NCI-H345 treated with DMSO at 0.1 percent for 48 hours (cell line): Measurements from ENCODE around the gene MYCBP2.

Source experiments
- DNase-seq: peaks from one replicate; lab custom pipeline; 2025; ENCODE audit not compliant: unreplicated experiment; lab: John Stamatoyannopoulos, UW

Gene MYCBP2

GRCh38 chr13:77105051-77105450, 221.8 kb downstream of the MYCBP2 start:
- no peak for DNase-seq

DNA sequence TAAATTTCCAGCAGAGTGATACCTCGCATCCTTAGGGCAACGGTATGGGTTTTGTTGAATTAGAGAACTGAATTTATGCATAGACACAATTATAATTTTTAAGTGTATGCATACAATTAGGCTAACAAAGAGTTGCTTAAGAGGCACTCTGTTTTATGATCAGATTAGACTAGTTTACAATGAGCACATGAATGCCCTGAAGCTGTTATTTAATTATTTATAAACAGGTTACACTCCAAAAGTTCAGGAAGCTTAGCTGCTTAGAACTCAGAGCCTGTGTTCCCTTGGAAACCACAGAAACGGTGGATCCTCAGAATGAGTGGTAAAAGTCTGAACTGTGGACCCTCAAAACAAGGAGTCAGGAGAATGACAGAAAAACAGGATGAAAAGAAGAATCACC, 227.5 kb downstream of the MYCBP2 start:
- DNase-seq, result no peak

DNA sequence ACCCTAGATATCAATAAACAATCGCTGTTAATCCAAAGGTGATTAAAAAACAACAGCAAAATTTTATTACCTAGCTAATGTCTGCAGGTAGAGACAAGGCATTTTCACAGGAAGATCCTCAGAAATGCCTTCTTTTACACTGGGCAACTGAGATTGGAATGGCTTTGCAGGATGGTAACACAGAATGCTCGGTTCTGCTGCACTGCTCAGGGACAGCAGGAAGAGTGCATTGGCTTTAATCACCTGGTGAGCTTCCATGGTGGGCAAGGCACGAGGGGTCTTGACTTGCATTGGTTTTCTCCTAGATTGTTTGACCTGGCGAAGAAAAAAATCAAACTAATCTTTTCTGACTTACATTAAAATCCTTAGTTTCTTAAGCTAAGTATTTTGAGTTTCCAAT, 231.6 kb downstream of the MYCBP2 start:
- DNase-seq, result no peak

DNA sequence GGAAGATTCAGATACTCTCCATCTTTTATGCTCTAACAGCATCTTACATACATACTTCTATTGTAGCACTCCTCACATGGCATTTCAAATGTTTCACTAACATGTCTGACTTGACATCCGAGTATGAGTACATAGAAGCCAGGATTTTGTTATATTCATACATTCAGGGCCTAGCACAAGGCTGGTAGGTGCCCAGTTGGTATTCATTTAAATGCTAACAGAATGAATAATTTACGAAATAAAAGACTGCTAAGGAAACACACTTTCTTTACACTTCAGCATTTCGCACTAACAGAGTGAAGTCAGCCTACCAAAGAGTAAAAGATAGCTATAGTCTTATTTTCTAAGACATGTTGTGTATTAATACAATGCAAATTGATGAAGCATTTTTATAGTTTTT, 232.1 kb downstream of the MYCBP2 start:
- DNase-seq, result no peak

- no peak for DNase-seq
Observed at GRCh38 chr13:77093735-77094134, 233.2 kb downstream of the MYCBP2 start.

DNA sequence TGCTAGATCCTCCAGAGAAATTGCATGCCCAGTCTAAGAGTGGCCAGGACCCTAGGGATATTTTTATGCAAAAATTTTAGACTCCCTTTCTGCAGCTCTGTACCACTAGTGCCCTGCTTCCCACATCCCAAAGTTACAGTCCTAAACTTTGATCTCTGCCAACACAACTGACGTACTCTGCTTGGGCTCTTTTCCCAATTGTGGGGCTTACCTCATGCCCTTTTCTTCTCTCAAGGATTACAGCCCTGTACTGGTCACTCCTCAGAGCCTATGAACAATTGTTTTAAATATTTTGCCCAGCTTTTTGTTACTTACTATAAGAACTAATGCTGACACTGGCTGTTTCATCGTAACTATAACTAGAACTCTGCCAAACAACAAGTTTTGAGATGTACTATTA, 242.1 kb downstream of the MYCBP2 start:
- DNase-seq, result no peak

- no peak for DNase-seq
Observed at GRCh38 chr13:77079902-77080413, 246.9 kb downstream of the MYCBP2 start.

DNA sequence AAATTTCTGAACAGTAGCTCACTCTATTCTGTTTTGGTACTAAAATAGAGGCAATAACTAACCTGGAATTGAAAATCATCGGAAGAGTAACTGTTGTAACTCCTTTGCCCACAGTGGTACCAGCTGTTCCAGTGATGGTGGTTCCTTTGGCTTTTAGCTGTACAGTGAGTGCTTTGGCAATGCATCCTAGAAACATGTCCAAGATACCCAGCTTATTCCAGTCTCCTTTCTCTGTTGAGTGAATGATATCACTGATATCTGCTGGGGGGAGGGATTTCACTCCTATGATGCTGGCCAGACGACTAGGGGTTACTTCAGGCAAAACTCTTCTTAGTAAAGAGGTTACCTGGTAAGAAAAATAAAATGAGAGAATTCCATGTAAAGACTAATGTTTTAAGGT, 259.4 kb downstream of the MYCBP2 start:
- no peak for DNase-seq

- no peak for DNase-seq
Observed at GRCh38 chr13:77065461-77066147, 261.3 kb downstream of the MYCBP2 start.

DNA sequence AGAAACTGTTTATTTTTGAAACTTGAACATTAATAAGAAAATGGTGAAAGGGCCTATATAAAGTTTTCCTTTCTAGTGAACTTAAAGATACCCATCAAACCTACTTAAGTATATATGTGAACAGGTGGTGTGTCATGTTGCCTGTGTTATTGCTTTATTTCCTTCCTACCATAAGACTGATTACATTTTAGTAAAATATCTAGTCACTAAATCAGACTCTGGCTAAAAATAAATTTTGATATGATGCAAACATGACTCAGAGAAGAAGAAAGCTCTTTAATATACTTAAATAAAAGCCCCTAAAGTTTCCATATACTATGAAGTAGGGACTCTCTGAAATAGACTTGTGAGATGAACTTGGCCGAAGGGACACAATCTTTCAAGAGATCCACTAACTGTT, 264.8 kb downstream of the MYCBP2 start:
- no peak for DNase-seq

DNA sequence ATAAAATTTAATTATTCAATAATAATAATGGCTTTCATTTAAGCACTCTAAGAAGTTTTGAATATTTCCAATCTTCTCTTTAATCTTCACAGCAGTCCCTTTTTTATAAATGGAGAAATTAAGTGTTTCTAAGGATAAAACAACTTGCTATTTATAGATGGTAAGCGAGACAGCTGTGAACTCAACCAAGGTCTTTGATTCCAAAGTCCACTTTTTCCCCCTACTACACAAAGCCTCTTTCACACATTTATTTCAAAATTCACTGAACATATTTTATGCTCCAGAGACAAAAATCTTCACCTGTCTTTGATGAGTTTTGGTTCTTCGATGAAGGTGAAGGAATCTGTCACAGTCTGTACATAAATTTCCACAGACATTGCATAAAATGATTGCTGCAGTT, 265.5 kb downstream of the MYCBP2 start:
- DNase-seq, result no peak

- DNase-seq, result no peak
Observed at GRCh38 chr13:77056886-77057285, 270.0 kb downstream of the MYCBP2 start.

- no peak for DNase-seq
Observed at GRCh38 chr13:77056382-77056781, 270.5 kb downstream of the MYCBP2 start.

GRCh38 chr13:77055158-77055557, 271.7 kb downstream of the MYCBP2 start:
- DNase-seq, result no peak

DNA sequence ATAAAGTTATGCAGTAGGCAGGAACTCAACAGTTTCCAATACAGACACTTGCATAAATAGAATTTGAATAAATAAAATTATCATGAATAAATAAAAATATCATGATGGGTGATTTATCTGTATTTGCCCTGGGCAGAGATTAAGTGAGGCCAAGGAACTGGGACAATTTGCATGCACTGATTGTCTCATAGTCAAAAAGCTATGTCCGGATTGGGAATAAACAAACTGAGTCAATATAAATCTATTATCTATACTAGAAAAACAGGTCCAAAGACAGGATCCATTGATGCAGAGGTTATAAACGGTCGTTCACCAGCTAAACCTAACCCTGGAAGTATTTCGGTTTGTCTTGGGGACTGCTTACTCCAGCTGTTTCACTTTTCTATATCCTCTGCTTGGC, 273.7 kb downstream of the MYCBP2 start:
- DNase-seq, result no peak

DNA sequence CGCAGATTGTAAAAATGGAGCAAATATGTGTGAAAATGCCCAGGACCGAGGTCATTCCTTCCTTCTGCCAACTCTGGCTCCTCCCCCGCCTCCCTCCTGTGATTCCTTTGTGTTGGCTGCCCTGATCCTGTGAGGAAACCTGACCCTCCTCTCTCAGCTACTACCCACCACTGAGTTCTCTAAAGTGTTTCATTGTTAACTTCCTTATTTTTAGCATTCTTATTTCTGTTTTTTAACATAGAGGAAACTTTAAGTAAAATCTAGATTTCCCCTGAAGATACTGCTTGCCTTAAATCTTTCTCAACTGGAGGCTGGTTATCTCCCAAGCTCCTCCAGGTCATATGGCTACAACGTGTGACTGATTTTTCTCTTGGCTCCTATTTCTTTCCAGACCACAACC, 278.2 kb downstream of the MYCBP2 start:
- no peak for DNase-seq

DNA sequence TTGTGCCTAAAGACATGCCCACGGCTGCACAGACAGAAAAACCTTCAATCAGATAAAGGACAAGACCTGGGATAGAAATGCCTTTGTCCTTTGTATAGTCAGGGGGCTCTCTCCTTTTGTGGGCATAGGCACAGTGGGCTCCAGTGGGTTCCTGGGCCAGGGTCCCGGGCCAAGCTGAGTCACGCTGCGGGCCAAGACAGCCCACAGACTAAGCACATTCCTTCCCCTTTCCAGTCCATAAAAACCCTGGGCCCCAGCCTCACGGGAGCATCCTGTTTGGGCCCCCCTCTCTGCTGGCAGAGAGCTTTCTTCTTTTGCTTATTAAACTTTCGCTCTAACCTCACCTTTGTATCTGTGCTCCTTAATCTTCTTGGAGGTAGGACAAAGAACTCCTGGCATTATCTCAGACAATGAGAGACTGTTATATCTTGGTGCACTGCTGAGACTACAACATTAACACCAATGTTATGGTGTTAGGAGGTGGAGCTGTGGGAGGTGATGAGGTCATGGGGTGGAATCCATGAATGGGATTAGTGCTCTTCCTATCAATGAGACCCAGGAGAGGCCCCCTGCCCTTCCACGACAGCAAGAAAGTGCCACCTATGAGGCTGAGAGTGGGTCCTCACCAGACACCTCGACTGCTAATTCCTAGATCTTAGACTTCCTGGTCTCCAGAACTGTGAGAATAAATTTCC, 279.1 kb downstream of the MYCBP2 start:
- DNase-seq, result no peak

DNA sequence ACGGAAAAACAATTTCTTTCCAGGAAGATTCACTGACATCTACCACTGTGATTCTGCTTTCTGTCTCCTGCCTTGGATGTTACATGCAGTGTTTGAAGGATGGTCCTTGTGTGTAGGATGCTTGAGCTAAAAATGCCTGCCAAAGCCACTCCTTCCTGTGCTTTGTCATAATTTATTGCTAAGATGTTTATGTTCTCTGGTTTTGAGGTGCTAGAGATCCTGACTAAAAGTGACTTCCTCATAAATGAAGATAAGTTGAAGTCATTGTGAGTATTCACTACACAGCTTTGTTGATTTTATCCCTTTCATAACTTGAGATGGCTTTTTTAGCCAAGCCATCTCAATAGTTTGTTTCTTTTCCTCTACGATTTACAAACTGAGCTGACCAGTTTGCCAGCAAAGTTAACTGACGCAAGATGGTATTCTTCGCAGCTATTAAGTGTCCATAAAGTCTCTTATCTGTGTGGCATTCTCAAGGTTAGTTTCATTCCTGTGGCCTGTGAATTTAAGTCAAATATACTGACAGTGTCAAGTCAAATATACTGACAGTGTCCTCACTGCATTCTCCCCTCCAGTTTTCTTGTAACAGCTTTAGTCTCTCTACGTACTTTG, 284.2 kb downstream of the MYCBP2 start:
- no peak for DNase-seq

GRCh38 chr13:77040835-77041234, 286.1 kb downstream of the MYCBP2 start:
- DNase-seq, result no peak

GRCh38 chr13:77040076-77040475, 286.8 kb downstream of the MYCBP2 start:
- no peak for DNase-seq

DNA sequence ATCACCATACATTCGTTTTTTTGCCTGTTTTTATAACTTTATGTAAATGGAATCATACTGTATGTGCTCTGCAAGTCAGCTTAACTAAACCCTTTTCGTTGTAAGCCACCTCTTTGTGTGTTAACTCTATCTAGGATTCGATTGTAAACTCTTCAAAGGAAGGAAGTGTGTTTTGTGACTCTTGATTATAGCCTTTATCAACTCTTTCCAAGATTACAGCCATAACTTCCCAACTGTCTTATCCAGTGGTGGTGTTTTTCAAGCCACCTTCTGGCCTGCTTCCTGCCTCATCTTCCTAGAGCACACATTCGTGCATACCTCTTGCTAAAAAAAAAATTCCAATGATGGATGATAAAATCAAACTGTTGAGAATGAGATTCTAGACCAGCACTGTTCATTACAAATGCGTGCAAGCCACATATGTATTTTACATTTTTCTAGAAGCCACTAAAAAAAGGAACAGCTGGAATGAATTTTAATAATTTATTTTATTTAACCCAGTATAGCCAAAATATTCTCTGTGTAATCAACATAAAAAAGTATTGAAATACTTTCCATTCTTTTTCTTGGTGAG, 287.9 kb downstream of the MYCBP2 start:
- DNase-seq, result no peak

- DNase-seq, result no peak
Observed at GRCh38 chr13:77036279-77036678, 290.6 kb downstream of the MYCBP2 start.
